ENCODE data around the gene ACTN4.

- no peak for TF ChIP-seq CTCF (conservative IDR thresholded peaks at IDR 0.05; ENCODE audit: low read length)
- no peak for TF ChIP-seq EZH2phosphoT487 (IDR thresholded peaks at IDR 0.05; ENCODE audit: borderline replicate concordance, low read depth, low read length)
These were observed 68.1 kb downstream of the ACTN4 start for GRCh38 chr19:38715555-38715954.
